Bronchial epithelial cell (primary cell): ENCODE data around the gene NGB. TPM values are rescaled to one million over a fixed set of nuclear protein-coding genes. Genes with fewer than 3 reads are reported as not detected.
A peak's percentile ranks its signal among the peaks of the same experiment; 100 is the strongest.

Source experiments
- DNase-seq: peaks from one replicate; pipeline ENCODE4 v3.0.0-alpha.2; 2010; ENCODE audit warnings: low read depth
- FAIRE-seq: peaks from 2 replicates; lab custom pipeline; 2011; peaks lifted over from hg19 to GRCh38; lab: Jason Lieb, UNC
- H3K27me3 ChIP-seq: 2 replicates; pipeline ENCODE4 v1.5.1; 2011; ENCODE audit warnings: low read length; ENCODE audit not compliant: control insufficient read depth, insufficient read depth
- H3K36me3 ChIP-seq: 2 replicates; pipeline ENCODE4 v1.5.1; 2011; ENCODE audit warnings: low read length; ENCODE audit not compliant: control insufficient read depth, insufficient read depth
- H3K4me3 ChIP-seq: 2 replicates; pipeline ENCODE4 v1.5.1; 2011; ENCODE audit warnings: mild to moderate bottlenecking, low read depth, low read length, control low read depth
- CTCF ChIP-seq: IDR thresholded peaks from 2 replicates; pipeline ENCODE4 v1.5.1; 2011; ENCODE audit warnings: mild to moderate bottlenecking, moderate library complexity, low read length, control low read depth, inconsistent platforms; ENCODE audit not compliant: insufficient read depth, severe bottlenecking
- total RNA-seq: library from RNA; depleted of rRNA; stranded (reverse); fragments of >200 nt; gene quantifications from 2 replicates; pipeline ENCODE4 v1.2.1, GENCODE V29; 2014

NGB gene
- total RNA-seq, 1 donor from 2014 or later = 0.26 TPM

GRCh38 chr14:77279719-77280118, 8.7 kb upstream of the NGB start:
- H3K36me3 ChIP-seq = peaks cover 15% of the 10 kb centered on the region
- no peak overlapping the region for H3K4me3 ChIP-seq
- FAIRE-seq = peak; percentile 23

GRCh38 chr14:77278461-77279230, 7.6 kb upstream of the NGB start:
- DNase-seq (no peak), FAIRE-seq (no peak)
- Histone ChIP-seq H3K36me3 (peaks cover 10% of the 10 kb centered on the region), H3K27me3 (no peaks in the 10 kb centered on the region), H3K4me3 (no peak overlapping the region)
- no peak for TF ChIP-seq CTCF

More at GRCh38 chr14:77279719-77280118, 8.7 kb upstream of the NGB start:
- TF ChIP-seq CTCF = no peak
- no peaks in the 10 kb centered on the region for H3K27me3 ChIP-seq
- DNase-seq = no peak

- TF ChIP-seq CTCF = no peak
- FAIRE-seq = no peak
- no peak for DNase-seq
- H3K4me3 ChIP-seq = no peak overlapping the region
- no peaks in the 10 kb centered on the region for H3K27me3 ChIP-seq
- H3K36me3 ChIP-seq = peaks cover 9% of the 10 kb centered on the region
Measured at GRCh38 chr14:77276959-77277358, 6.0 kb upstream of the NGB start.

GRCh38 chr14:77276295-77276935, 5.4 kb upstream of the NGB start:
- TF ChIP-seq CTCF = no peak
- peaks cover 9% of the 10 kb centered on the region for H3K36me3 ChIP-seq
- no peak for FAIRE-seq
- peaks cover under 1% of the 10 kb centered on the region for H3K27me3 ChIP-seq
- no peak for DNase-seq
- no peak overlapping the region for H3K4me3 ChIP-seq

- Histone ChIP-seq H3K27me3 (peaks cover 5% of the 10 kb centered on the region), H3K36me3 (peaks cover 9% of the 10 kb centered on the region), H3K4me3 (no peak overlapping the region)
- TF ChIP-seq CTCF = no peak
- FAIRE-seq = no peak
- no peak for DNase-seq
Measured at GRCh38 chr14:77275601-77276017, 4.6 kb upstream of the NGB start.
